B cell (primary cell): ENCODE measurements around the gene NACC1.

ENCODE experiments used
- CTCF ChIP-seq: fragments of 200-600 bp; IDR thresholded peaks from one replicate; pipeline ENCODE4 v1.8.0; 2022; ENCODE audit warnings: antibody characterized with exemption, mild to moderate bottlenecking
- EZH2 ChIP-seq: IDR thresholded peaks from 2 replicates; pipeline ENCODE4 v1.6.1; 2012; ENCODE audit warnings: borderline replicate concordance, low read depth, mild to moderate bottlenecking, moderate library complexity, low read length; ENCODE audit not compliant: insufficient read depth, poor library complexity, severe bottlenecking

- TF ChIP-seq CTCF = no peak
- no peak for TF ChIP-seq EZH2
Observed at GRCh38 chr19:13181747-13182388, 63.8 kb downstream of the NACC1 start.
